BJ (cell line): ENCODE data around the gene RPL10. TPM values are rescaled to one million over a fixed set of nuclear protein-coding genes. Genes with fewer than 3 reads are reported as not detected.
A peak's percentile ranks its signal among the peaks of the same experiment; 100 is the strongest.

Experiments used
- CTCF ChIA-PET: fragments of 350-600 bp; formaldehyde crosslinking; extraction: SDS; loops from one replicate; lab custom pipeline; 2021; ENCODE audit warnings: antibody characterized with exemption, inconsistent platforms; lab: Yijun Ruan, JAX
- POLR2A ChIA-PET: fragments of 300-600 bp; sonication (Branson Sonifier 250); formaldehyde crosslinking; extraction: SDS; loops from one replicate; lab custom pipeline; 2021; ENCODE audit warnings: antibody characterized with exemption; lab: Charles Lee
- DNase-seq: peaks from one replicate; pipeline ENCODE4 v3.0.0-alpha.2; 2011; ENCODE audit warnings: low read depth
- H3K27me3 ChIP-seq: 2 replicates; pipeline ENCODE4 v1.6.0; 2011; ENCODE audit warnings: low read length; ENCODE audit not compliant: control insufficient read depth, insufficient read depth
- H3K36me3 ChIP-seq: 2 replicates; pipeline ENCODE4 v1.5.1; 2011; ENCODE audit warnings: low read length; ENCODE audit not compliant: control insufficient read depth, insufficient read depth
- H3K4me3 ChIP-seq: 2 replicates; pipeline ENCODE4 v1.5.1; 2011; ENCODE audit warnings: low read depth, mild to moderate bottlenecking, control low read depth, low read length
- CTCF ChIP-seq: IDR thresholded peaks from 2 replicates; pipeline ENCODE4 v1.5.1; 2011; ENCODE audit warnings: low read depth, mild to moderate bottlenecking, control low read depth, inconsistent platforms, low read length, moderate library complexity; ENCODE audit not compliant: insufficient read depth
- polyA plus RNA-seq: library from polyadenylated mRNA; depleted of rRNA; stranded (reverse); fragments of >200 nt; gene quantifications from 2 replicates; pipeline ENCODE4 v1.2.3, GENCODE V29; 2011

Gene RPL10
- polyA plus RNA-seq, 1 experiment, result 7,037 TPM

GRCh38 chrX:154374313-154375155 is 23.6 kb upstream of the RPL10 start, which contains the start of gene FLNA:
TSS of gene FLNA (minus strand) at chrX:154374634. CDS start at chrX:154371245, 3,389 bp downstream.
- Histone ChIP-seq H3K27me3 (no peaks in the 10 kb centered on the region), H3K36me3 (peaks cover 5% of the 10 kb centered on the region; the same call in 1 of the 2 replicates), H3K4me3 (peak within 1 kb of the TSS; percentile 65)
- no peak for TF ChIP-seq CTCF
- ChIA-PET CTCF (interaction anchor here (1.1 to 2.3 kb wide), 6 partner anchors 23 to 161 kb away, joined by 3 to 16 read pairs (median 7); partner anchors contain the start of gene RPL10), POLR2A (no interaction called here)
- DNase-seq, result no peak

- no peak for DNase-seq
- POLR2A ChIA-PET, result no interaction called here
- H3K27me3 ChIP-seq, result no peaks in the 10 kb centered on the region
- no peak for TF ChIP-seq CTCF
- CTCF ChIA-PET, result no interaction called here
- peak overlapping the region; percentile 39 for H3K4me3 ChIP-seq
- peaks cover 2% of the 10 kb centered on the region; the same call in 1 of the 2 replicates for H3K36me3 ChIP-seq
Measured at GRCh38 chrX:154375156-154375504, 23.0 kb upstream of the RPL10 start.

GRCh38 chrX:154376774-154377173 is 21.4 kb upstream of the RPL10 start:
- TF ChIP-seq CTCF, result no peak
- no peaks in the 10 kb centered on the region for H3K27me3 ChIP-seq
- no peak for DNase-seq
- ChIA-PET CTCF (no interaction called here), POLR2A (no interaction called here)
- no peak overlapping the region for H3K4me3 ChIP-seq
- peaks cover 6% of the 10 kb centered on the region; the same call in 1 of the 2 replicates for H3K36me3 ChIP-seq

GRCh38 chrX:154378059-154378798 is 19.9 kb upstream of the RPL10 start:
- H3K27me3 ChIP-seq, result no peaks in the 10 kb centered on the region
- CTCF ChIA-PET, result no interaction called here
- POLR2A ChIA-PET, result no interaction called here
- DNase-seq, result no peak
- TF ChIP-seq CTCF, result 0 out of 2 replicates have a peak, but pooled peaks have one; percentile 7
- peaks cover 6% of the 10 kb centered on the region; the same call in 1 of the 2 replicates for H3K36me3 ChIP-seq
- peak overlapping the region; percentile 42 for H3K4me3 ChIP-seq
